DMS114 treated with DMSO at 0.1 percent for 48 hours (cell line): ENCODE results near the gene MRPS35.
"Not testable (repeated sequence)": the region's sequence is repeated elsewhere in the genome, so short reads cannot be mapped to it uniquely, and the experiment has no call there.

ENCODE experiments used
- DNase-seq: peaks from one replicate; lab custom pipeline; 2025; ENCODE audit not compliant: unreplicated experiment; lab: John Stamatoyannopoulos, UW

MRPS35 gene

DNA sequence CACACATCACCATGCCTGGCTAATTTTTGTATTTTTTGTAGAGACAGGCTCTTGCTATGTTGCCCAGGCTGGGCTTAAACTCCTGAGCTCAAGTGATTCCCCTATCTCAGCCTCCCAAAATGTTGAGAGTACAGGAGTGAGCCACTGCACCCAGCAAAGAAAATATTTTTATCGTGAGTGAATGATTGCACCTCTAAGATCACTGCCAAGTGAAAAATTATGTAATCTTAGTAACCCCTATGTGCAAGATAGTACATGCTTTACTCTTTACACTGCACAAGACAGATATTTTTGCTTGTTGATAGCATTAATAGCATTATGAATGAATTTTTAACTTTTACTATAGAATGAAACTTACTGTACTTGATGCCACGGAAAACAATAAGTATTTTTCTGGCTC is 3.4 kb upstream of the MRPS35 start:
- DNase-seq: no peak

DNA sequence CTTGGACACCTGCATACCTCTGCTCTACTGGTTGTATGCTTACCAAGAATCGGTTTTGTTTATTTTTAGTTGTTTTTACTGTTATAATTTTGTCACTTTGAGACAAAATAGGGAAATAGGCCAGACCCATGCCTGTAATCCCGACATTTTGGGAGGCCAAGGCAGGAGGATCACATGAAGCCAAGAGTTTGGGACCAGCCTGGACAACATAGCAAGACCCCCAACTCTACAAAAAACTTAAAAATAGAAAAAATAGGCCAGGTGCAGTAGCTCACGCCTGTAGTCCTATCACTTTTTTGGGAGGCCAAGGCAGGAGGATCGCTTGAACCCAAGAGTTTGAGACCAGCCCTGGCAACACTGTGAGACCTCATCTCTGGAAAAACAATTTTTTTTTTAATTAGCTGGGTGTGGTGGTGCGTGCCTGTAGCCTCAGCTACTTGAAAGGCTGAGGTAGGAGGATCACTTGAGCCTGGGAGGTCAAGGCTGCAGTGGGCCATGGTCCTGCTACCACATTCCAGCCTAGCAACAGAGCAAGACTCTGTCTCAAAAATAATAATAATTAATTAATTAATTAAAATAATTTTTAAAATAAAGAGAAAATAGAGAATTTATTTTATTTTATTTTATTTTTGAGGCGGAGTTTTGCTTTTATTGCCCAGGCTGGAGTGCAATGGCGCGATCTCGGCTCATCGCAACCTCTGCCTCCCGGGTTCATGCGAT is 1.3 kb upstream of the MRPS35 start:
- DNase-seq: no peak

DNA sequence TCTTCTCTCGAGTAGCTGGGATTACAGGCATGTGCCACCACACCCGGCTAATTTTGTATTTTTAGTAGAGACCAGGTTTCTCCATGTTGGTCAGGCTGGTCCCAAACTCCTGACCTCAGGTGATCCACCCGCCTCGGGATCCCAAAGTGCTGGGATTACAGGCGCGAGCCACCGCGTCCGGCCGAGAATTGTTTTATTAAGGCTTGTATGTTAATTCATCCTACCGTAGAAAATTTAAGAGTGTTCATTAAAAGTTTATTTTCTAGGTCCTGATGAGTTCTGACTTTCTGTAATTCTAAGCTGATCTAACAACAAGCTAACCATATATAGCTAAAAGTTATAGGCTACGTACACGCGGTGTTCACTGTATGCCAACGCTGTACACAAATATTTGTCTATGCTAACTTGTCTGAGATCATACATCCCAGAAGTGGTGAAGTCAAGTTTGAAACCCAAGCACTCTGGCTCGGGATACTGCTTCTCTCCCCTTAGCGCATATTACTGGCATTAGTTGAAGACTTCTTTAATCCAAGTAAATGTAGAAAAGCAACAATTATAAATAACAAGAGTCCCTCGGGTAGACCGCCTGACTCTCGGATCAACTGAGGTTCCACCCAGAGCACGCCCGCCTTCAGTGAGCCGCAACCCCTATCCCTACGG is 570 bp upstream of the MRPS35 start:
- DNase-seq: no peak

DNA sequence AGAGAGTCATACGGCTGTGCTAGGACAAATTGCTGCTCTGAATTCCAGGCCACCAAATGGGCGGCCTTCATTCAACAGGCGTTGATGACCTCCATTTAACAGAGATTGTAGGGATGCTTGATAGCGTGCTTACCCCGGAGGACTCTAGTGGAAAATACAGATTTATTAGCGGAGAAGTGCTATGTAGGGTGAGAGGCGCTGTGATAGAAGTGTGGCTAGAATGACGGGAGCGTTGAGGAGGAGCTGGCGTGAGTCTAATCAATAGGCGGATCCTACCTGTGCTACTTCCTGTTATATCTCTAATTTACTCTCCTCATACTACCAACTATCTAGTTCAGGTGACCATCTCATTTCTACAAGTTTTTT is 668 bp downstream of the MRPS35 start:
- no peak for DNase-seq

DNA sequence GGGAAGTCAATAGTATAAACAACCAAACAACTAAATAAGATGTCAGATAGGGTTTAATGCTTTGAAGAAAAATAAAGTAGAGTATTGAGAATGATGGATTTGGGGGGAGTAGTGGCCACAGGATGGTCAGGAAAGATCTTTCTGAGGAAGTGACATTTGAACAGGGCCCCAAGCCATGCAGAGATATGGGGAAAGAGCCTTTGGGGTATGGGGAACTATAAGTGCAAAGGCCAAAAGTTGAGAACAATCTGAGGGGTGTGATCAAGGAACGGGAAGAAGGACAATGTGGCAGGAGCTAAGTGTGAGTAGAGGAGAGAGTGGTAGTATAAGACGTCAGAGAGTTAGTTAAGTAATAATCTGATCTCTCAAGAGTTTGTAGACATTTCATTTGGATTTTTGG is 1.3 kb downstream of the MRPS35 start:
- DNase-seq: no peak

DNA sequence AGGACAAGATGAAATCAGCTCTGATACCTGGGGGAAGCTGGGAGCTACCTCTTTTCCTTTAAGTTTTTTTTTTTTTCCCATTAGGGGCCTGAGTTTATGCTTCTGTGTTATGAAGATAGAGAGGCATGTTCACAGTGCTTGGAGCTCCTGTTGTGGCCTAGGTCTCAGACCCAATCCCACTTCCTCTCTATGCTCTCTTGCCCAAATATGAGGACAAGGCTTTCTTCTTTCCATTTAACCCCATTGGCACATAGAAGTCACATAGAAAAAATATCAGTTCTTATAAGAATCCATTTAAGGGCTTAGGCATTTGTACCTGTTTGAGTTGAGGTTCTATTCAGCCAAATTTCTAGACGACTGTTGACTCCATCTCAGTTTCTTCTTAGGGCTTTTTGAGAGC is 12.6 kb downstream of the MRPS35 start:
- DNase-seq: no peak

DNA sequence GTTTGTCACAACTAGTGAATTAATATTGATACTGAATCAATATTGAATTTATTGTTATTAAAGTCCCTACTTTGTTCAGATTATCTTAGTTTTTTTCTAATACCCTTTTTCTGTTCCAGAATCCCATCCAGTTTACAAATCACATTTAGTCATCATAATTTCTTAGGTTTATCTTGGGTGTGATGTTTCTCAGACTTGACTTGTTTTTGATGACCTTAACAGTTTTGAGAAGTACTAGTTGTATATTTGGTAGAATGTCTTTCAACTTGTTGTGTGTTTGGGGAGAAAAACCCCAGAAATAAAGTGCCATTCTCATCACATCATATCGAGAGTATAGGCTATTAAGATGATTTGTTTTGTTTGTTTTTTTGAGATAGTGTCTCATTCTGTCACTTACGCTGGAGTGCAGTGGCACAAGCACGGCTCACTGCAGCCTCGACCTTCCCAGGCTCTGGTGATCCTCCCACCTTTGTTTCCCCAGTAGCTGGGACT is 19.5 kb downstream of the MRPS35 start:
- no peak for DNase-seq

DNA sequence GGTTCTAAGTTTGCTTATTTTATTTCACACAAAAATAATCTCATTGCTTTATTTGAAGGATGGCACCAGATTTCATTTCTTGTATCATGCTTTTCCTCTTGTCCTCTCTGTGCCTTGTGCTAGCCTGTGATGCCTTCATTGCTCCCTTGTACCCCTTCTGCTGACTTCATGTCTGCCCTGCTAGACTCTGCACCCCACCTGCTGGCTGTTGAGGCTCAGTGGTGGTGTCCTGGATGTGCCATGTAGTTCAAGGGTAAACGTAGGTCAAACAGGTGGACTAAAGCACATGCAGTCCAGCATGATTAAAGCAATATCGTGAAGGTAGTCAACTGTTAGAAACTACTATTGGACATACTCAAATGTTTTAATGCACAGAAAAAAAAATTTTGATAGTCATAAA is 21.6 kb downstream of the MRPS35 start:
- DNase-seq: no peak

DNA sequence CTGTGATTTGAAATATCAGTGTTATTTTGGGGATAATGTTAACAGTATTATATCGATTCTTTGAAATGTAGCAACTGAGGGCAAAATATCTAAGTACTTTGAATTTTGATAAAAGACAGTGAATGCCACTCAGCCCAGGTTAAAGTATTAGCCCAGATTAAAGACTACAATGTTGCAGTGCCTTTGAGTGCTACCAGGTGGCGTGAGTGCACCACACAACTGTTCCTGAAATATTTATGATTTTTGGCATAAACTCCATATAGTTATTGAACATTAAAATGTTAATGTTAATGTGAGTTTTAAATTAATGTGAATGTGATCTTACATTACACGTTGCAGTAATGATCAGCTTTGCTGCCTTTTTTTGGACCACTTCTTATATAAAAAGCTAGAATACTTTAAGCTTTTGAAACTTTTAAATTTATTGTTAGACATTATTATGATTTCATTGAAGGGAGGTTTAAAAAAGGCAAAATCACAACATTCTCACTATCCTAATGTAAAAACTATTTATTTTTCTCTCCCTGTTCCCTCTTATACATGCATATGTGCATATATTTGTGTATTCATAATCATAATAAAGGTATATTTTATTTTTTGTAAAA is 22.5 kb downstream of the MRPS35 start:
- DNase-seq: peak; percentile 30

DNA sequence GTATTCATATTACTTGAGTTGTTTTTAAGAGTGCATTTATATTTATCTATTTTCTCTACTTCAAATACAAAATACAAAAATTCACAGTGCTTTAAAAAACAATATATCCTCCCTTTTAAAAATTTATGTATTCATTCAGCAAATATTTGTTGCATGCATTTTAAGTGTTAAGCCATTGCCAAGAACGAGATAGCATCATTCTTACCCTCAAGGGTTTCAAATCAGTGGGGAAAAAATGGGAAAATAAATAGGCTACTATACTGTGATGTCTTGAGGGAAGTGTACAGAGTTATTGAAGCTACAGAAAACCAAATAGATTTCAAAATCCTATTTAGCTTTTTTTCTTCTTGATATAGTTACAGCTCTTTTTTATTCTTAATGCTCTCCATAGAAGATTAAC is 23.2 kb downstream of the MRPS35 start:
- no peak for DNase-seq

DNA sequence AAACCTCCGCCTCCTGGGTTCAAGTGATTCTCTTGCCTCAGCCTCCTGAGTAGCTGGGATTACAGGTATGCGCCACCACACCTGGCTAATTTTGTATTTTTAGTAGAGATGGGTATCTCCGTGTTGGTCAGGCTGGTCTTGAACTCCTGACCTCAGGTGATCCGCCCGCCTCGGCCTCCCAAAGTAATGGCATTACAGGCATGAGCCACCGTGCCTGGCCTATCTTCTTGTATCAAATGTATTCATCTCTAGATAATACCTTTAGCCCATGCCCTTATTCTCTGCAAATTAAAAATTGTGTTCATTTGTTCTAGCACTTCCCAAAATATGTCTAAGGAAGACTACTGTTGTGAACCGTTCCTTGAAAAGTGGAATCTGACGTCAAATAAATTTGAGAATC is 23.7 kb downstream of the MRPS35 start:
- not testable (repeated sequence) for DNase-seq

DNA sequence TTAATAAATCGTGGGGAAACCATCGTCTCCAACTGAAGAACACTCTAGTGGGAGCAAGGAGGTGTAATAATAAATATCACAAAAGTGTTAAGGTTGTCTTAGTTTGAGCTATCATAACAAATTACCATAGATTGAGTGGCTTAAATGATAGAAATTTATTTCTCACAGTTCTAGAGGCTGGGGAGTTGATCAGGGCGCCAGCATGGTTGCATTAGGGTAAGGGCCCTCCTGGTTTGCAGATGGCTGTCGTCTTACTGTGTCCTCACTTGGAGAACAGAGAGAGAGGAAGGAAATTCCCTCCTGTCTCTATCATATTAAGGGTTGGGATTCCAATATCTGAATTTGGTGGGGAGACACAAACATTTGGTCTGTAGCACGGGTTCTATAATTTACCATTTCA is 33.0 kb downstream of the MRPS35 start:
- no peak for DNase-seq

DNA sequence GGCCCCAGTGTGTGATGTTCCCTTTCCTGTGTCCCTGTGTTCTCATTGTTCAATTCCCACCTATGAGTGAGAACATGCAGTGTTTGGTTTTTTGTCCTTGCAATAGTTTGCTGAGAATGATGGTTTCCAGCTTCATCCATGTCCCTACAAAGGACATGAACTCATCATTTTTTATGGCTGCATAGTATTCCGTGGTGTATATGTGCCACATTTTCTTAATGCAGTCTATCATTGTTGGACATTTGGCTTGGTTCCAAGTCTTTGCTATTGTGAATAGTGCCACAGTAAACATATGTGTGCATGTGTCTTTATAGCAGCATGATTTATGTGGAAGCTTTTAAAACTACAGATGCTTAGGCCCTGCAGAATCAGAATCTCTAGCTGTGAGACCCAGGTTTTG is 35.1 kb downstream of the MRPS35 start:
- DNase-seq: not testable (repeated sequence)

DNA sequence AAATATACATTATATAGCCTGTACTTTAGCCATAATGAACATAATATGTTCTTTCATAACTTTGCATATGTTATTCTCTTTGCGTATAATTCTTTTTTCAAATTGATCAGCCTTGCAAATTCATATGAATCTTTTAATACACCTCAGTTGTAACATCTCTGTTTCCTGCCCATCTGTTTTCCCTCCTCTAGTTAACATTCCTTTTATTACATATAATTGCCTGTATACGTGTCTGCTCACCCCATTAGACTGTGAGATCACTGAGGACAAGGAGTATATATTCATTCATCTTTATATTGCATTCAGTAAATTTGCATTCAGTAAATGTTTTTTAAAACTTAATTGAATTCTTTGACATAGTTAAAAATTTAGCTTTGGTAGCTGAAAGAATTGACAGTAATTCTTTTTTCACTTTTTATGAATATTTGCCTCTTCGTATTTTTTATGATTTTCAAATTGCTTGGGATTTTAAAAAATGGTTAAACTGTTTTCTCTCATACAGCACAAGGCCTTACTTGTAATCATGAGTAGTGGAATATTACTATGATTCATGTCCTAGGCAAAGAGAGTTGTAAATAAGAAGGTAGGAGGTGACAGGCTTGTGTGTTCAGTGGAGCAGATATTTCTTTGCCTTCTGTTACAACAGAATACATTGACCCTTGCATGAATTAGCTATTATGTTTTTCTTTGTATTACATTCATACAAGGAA is 36.6 kb downstream of the MRPS35 start:
- DNase-seq: no peak

DNA sequence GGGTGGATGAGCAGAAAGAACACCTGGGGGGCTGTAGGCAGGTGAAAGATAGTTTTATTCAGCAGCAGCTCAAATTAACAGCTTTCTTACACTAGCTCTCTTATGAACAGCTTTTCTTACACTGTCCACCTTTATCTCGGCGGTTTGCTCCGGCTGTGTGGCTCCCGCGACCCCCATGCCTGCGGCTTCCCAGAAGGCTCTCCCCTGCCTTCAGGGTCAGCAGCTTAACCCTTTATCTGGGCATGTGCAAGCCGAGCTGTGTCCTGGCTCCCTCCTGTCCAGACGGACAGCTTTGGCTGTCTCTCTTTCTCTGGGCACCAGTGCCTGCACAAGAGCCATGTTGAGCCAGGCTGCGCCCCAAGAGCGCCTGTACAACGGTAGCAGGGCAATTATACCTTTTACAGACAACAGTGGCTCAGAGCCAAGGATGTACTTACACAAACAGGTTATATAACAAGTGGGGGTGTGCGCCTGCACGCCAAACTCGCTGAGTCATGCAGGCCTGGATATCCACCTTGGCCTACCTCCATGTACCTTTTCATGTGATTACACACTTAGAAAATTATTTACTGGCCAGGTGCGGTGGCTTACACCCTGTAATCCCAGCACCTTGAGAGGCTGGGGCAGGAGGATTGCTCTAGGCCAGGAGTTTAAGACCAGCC is 40.9 kb downstream of the MRPS35 start:
- no peak for DNase-seq

DNA sequence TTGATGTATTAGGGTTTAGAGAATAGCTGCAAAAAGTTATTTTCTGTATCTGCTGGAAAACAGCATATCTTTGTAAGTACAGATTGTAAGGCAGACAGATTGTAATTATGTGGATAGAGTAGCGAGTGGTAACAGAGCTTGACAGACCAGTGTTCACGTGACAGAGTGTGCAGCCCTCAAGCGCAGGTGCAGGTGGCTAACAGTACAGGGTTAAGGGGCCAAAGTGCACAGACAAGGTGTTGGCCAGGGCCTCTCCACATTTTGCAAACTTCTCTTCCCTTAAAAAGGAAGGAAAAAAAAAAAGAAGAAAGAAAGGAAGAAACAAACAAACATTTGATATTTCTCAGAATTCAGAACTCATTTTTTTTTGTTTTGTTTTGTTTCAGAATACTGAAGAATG is 44.2 kb downstream of the MRPS35 start:
- DNase-seq: no peak

DNA sequence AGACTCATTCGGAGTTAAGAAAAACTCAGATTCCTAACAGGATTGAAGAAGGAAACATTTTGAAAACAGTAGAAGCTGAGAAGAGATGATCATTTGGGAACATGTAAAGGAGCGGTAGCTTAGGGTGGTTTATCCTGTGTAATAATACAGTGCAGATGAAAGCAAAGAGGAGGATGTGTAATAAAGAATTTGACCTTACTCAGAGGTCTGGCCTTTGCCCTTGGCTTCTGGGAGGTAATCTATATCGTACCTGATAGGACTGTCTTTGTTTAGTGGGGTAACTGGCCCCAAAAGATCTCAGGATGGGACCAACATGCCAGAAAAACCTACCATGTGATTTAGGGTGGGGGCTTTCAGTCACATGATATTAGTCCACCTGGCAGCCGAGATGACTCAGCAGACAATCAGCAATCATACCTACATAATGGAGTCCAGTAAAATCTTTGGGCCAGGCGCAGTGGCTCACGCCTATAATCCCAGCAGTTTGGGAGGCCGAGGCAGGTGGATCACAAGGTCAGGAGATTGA is 46.1 kb downstream of the MRPS35 start:
- no peak for DNase-seq

DNA sequence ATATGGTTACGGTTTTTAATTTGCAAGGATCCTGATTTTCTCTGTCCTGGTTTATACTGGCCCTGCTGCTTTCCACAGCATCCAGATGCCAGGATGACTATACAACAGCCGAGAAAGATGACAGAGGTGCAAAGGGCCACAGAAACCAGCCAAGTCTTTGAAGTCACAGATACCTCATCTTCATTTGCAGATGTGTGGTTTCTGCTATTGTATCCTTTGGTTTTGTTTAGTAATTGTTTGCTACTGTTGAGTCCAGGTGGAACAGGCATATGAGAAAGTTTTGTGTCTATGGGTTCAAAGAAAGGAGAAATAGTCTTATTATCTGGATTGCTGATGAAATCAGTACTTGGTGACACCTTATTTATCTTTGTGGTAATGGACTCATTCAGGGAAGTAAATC is 52.1 kb downstream of the MRPS35 start:
- no peak for DNase-seq

DNA sequence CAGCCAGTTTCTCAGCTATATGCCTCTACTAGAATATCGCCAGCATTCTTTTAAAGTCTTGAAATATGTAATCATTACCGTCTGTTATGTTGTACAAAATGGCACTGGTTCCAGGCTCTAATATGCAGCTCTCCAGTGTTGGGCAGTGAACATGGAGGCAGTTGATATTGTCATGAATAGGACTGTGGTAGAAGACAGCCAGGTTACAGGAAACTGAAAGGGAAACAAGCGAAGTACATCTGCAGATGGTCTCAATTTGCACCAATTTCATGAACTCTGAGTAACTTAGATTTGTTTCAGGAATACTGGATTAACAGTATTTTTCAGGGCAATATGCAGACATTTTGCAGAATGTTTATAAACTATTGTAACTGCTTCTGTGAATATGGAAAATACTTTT is 56.0 kb downstream of the MRPS35 start:
- DNase-seq: no peak

DNA sequence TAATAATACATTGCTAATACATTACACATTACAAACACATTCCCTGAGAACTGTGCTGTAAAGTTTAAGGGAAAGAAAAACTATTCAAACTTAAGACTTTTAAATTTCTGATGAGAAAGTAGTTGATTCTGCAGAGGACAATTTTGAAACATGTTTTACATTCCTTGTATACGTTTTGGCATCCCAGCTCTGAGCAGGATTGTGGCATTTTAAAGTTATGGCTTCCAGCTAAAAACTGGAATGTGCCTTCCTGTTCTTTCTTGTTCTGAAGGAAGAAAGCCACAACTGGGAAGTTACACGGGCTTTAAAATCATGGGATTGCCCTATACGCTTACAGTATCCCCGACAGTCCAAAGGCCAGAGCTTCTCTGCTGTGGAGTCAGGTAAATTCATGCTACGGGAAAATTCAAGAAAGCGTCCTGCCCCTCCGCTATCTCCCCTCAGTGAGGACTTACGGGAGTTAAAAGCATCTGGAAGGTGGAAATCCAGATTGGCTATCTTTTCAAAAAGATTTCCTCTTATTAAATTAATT is 58.6 kb downstream of the MRPS35 start:
- DNase-seq: no peak
